Measurements from ENCODE around the gene RPL7A. TPM values are rescaled to one million over a fixed set of nuclear protein-coding genes. Genes with fewer than 3 reads are reported as not detected.
A peak's percentile ranks its signal among the peaks of the same experiment; 100 is the strongest.

The RPL7A gene
- total and polyA plus RNA-seq, 4 donors, result 1,304 to 3,584 (median 2,046) TPM

GRCh38 chr9:133356391-133357091 lies 8.5 kb downstream of the RPL7A start, which contains the start of the genes SURF1 and SURF2:
Gene SURF1, minus strand, starts transcription at chr9:133356487. Its CDS starts 34 bp downstream, at chr9:133356453.
Gene SURF2, plus strand, starts transcription at chr9:133356550. Its CDS starts 43 bp downstream, at chr9:133356593.
- intact Hi-C loops (cut with DNase I), result loop anchor here (5.0 to 10.0 kb wide), 2 partner anchors 58 to 61 kb away; partner anchors contain the start of gene REXO4 (in 2 of the 2)
- ATAC-seq (ENCODE audit: low FRiP score) (peak; percentile 92), DNase-seq (peak; percentile 93 to 96)
- Histone ChIP-seq H3K4me3 (ENCODE audit: low read length in 2 of 2) (peak within 1 kb of the TSS; percentile 88 to 92), H3K27me3 (ENCODE audit: control insufficient read depth in 1 of 2, insufficient read depth in 2 of 2, low read length in 1 of 2) (no peaks in the 10 kb centered on the region), H3K27ac (ENCODE audit: low read depth in 1 of 2, low read length in 2 of 2) (peak within 1 kb of the TSS in 1 of 2 donors; percentile 42), H3K9me3 (ENCODE audit: control insufficient read depth, low read length) (no peaks in the 10 kb centered on the region), H3K36me3 (ENCODE audit: control insufficient read depth in 1 of 2, insufficient read depth in 2 of 2, low read length in 1 of 2) (peaks cover 0 to 4% of the 10 kb centered on the region in 2 donors), H3K4me1 (ENCODE audit: control insufficient read depth in 1 of 2, insufficient read depth in 2 of 2, low read length in 2 of 2) (no peaks in the 10 kb centered on the region)
- 1% methylated on average over 52 to 78 of the region's 78 CpGs for WGBS, 2 donors

DNA sequence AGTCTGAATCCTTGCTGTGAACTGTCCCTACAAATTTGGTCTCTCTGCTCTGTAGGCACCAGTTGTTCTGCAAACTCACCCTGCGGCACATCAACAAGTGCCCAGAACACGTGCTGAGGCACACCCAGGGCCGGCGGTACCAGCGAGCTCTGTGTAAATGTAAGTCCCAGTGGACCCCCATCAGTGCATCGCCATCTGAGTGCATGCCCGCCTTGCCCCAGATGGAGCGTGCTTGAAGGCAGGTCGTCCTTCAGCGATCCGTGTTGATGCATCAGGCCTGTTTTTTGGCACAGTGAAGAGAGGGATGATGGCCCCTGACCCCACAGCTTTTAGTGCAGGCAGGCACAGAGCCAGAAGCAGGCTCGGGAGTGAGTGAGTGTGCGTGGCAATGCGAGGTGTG lies 9.6 kb downstream of the RPL7A start:
- ATAC-seq (ENCODE audit: low FRiP score) (no peak), DNase-seq (no peak)
- Histone ChIP-seq H3K4me1 (ENCODE audit: control insufficient read depth in 1 of 2, insufficient read depth in 2 of 2, low read length in 2 of 2) (no peaks in the 10 kb centered on the region), H3K27ac (ENCODE audit: low read depth in 1 of 2, low read length in 2 of 2) (no peak overlapping the region), H3K4me3 (ENCODE audit: low read length in 2 of 2) (no peak overlapping the region), H3K27me3 (ENCODE audit: control insufficient read depth in 1 of 2, insufficient read depth in 2 of 2, low read length in 1 of 2) (no peaks in the 10 kb centered on the region), H3K9me3 (ENCODE audit: control insufficient read depth, low read length) (no peaks in the 10 kb centered on the region), H3K36me3 (ENCODE audit: control insufficient read depth in 1 of 2, insufficient read depth in 2 of 2, low read length in 1 of 2) (no peaks in the 10 kb centered on the region)
- 83% methylated on average over 14 of the region's 14 CpGs for WGBS, 2 donors
- intact Hi-C loops (cut with DNase I), result loop anchor here (5.0 to 10.0 kb wide), 2 partner anchors 57 to 60 kb away; partner anchors contain the start of gene REXO4 (in 2 of the 2)

DNA sequence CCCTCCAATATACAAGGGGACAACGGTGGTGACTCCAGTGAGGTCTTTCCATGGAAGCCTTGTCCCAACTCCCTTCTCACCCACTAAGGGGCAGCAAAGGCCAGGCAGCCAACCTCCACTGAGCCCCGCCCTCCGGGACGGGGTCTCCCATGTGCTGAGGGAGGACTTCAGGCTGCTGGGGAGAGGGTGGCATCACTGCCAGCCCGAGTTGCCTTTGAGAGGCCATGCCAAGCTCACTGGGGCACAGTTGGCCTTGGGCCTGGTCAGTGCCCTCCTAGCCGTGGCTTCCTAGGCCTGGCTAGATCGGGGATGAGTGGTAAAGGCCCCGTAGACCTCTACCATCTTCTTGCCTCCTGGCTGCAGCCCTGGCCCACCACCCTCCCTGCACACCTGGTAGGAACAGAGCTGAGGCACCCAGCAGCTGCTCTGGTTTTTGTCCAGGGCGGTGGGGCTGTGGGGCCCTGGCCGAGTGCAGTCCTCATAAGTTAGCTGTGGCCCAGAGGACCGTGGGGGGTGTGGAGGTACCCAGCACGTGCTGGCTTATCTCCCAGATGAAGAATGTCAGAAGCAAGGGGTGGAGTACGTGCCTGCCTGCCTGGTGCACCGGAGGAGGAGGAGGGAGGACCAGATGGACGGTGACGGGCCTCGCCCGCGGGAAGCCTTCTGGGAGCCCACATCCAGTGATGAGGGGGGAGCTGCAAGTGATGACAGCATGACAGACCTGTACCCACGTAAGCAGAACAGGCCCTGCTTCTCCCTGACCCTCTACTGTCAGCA lies 11.6 kb downstream of the RPL7A start:
- H3K27ac ChIP-seq (ENCODE audit: low read depth in 1 of 2, low read length in 2 of 2), result no peak overlapping the region
- H3K36me3 ChIP-seq (ENCODE audit: control insufficient read depth in 1 of 2, insufficient read depth in 2 of 2, low read length in 1 of 2), result peaks cover 0 to 5% of the 10 kb centered on the region in 2 donors
- H3K4me3 ChIP-seq (ENCODE audit: low read length in 2 of 2), result no peak overlapping the region
- 49 to 52% methylated on average over 19 to 20 of the region's 20 CpGs for WGBS, 2 donors
- no peaks in the 10 kb centered on the region for H3K4me1 ChIP-seq (ENCODE audit: control insufficient read depth in 1 of 2, insufficient read depth in 2 of 2, low read length in 2 of 2)
- intact Hi-C loops (cut with DNase I), result loop anchor here (5.0 to 10.0 kb wide), 2 partner anchors 55 to 58 kb away; partner anchors contain the start of gene REXO4 (in 2 of the 2)
- DNase-seq, result no peak
- no peaks in the 10 kb centered on the region for H3K27me3 ChIP-seq (ENCODE audit: control insufficient read depth in 1 of 2, insufficient read depth in 2 of 2, low read length in 1 of 2)
- H3K9me3 ChIP-seq (ENCODE audit: control insufficient read depth, low read length), result no peaks in the 10 kb centered on the region
- no peak for ATAC-seq (ENCODE audit: low FRiP score)

GRCh38 chr9:133360400-133361393 lies 12.7 kb downstream of the RPL7A start:
- H3K27ac ChIP-seq (ENCODE audit: low read depth in 1 of 2, low read length in 2 of 2), result no peak overlapping the region
- no peaks in the 10 kb centered on the region for H3K27me3 ChIP-seq (ENCODE audit: control insufficient read depth in 1 of 2, insufficient read depth in 2 of 2, low read length in 1 of 2)
- no peak overlapping the region for H3K4me3 ChIP-seq (ENCODE audit: low read length in 2 of 2)
- WGBS, 2 donors, result 77 to 78% methylated on average over 21 of the region's 21 CpGs
- intact Hi-C loops (cut with DNase I), result no loop called here
- H3K9me3 ChIP-seq (ENCODE audit: control insufficient read depth, low read length), result no peaks in the 10 kb centered on the region
- DNase-seq (no peak), ATAC-seq (ENCODE audit: low FRiP score) (no peak)
- peaks cover 0 to 9% of the 10 kb centered on the region in 2 donors for H3K36me3 ChIP-seq (ENCODE audit: control insufficient read depth in 1 of 2, insufficient read depth in 2 of 2, low read length in 1 of 2)
- H3K4me1 ChIP-seq (ENCODE audit: control insufficient read depth in 1 of 2, insufficient read depth in 2 of 2, low read length in 2 of 2), result no peaks in the 10 kb centered on the region

DNA sequence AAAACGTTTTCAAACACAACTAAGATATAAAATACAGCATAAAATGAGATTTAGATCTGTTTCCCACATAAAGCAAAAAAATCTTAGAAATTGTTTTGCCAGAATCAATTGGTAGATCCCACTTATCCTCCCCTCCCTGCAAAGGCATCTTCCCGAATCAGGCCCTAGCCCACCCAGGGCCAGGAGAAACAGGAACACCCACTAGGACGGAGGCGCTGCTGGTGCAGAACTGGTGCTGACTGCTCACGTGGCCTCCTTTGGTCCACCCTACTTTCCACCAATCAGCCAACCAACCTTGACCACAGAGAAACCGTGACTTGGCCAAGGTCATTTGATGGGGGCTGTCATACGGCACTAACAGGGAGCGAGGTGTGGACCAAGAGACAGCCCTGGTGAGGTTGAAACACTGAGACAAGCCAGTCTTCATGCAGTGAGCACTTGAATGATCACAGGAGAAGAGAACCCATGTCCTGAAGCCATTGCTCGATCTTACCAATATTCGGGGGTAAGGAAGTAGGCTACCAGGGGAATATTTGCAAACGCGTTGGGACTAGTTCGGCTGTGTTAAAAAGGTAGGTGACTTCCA lies 13.6 kb downstream of the RPL7A start:
- H3K27me3 ChIP-seq (ENCODE audit: control insufficient read depth in 1 of 2, insufficient read depth in 2 of 2, low read length in 1 of 2), result no peaks in the 10 kb centered on the region
- DNase-seq (no peak), ATAC-seq (ENCODE audit: low FRiP score) (no peak)
- 75 to 77% methylated on average over 13 of the region's 13 CpGs for WGBS, 2 donors
- no peak overlapping the region for H3K4me3 ChIP-seq (ENCODE audit: low read length in 2 of 2)
- H3K4me1 ChIP-seq (ENCODE audit: control insufficient read depth in 1 of 2, insufficient read depth in 2 of 2, low read length in 2 of 2), result no peaks in the 10 kb centered on the region
- peaks cover 0 to 10% of the 10 kb centered on the region in 2 donors for H3K36me3 ChIP-seq (ENCODE audit: control insufficient read depth in 1 of 2, insufficient read depth in 2 of 2, low read length in 1 of 2)
- intact Hi-C loops (cut with DNase I), result no loop called here
- H3K9me3 ChIP-seq (ENCODE audit: control insufficient read depth, low read length), result no peaks in the 10 kb centered on the region
- no peak overlapping the region for H3K27ac ChIP-seq (ENCODE audit: low read depth in 1 of 2, low read length in 2 of 2)

DNA sequence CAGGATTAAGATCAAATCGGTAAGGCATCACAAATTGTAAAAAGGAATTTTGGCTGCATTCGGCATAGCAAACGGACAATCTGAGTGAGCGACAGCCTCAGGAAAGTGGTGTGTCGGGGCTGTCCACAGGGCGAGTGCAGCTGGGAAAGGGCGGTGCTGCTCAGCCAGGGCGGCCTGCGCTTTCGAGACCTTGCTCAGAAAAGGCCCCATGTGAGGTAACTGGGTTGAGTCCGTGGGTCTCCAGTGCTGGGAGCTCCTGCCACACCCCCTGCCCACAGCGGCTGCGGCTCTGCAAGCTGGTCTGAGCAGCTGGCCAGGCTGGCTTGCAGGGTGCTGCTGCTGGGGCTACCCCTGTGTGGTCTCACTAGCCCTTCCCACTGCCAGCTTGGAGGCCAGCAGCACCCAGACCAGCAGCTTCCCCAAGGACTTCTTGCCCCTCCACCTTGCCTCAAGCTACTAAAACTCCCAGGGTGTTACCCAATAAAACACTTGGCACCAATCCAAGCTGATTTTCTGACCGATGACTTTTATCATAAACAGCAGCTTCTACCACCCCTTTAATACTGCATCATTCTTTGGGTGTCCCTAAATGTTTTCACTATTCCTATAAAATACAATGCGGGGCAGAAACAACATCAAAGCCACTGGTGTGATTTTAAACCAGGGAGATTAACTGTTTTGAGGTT lies 14.5 kb downstream of the RPL7A start:
- no peaks in the 10 kb centered on the region for H3K9me3 ChIP-seq (ENCODE audit: control insufficient read depth, low read length)
- no peak for DNase-seq
- peaks cover 0 to 10% of the 10 kb centered on the region in 2 donors for H3K36me3 ChIP-seq (ENCODE audit: control insufficient read depth in 1 of 2, insufficient read depth in 2 of 2, low read length in 1 of 2)
- H3K27ac ChIP-seq (ENCODE audit: low read depth in 1 of 2, low read length in 2 of 2), result no peak overlapping the region
- 89% methylated on average over 15 of the region's 15 CpGs for WGBS, 2 donors
- intact Hi-C loops (cut with DNase I), result no loop called here
- H3K4me3 ChIP-seq (ENCODE audit: low read length in 2 of 2), result no peak overlapping the region
- ATAC-seq (ENCODE audit: low FRiP score), result no peak
- H3K27me3 ChIP-seq (ENCODE audit: control insufficient read depth in 1 of 2, insufficient read depth in 2 of 2, low read length in 1 of 2), result no peaks in the 10 kb centered on the region
- no peaks in the 10 kb centered on the region for H3K4me1 ChIP-seq (ENCODE audit: control insufficient read depth in 1 of 2, insufficient read depth in 2 of 2, low read length in 2 of 2)

DNA sequence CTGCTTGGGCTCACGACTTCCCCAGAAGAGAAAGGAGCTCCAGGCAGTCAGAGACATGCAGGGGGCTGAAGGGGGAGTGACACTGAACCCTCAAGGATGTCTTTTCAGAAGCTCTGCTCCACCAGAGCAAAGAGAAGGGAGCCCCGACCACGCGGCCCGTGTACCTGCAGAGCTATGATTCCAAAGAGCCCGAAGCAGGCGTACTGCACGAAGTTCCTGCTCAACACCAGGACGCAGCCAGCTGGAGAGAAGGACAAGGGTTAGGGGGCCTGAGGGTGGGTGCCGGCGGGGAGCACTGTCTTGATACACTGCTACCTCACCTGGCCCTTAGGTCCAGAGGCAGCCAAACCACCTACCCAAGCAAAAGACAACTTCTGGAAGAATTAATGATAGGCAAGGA lies 18.4 kb downstream of the RPL7A start:
- WGBS, 2 donors, result 86 to 88% methylated on average over 11 of the region's 11 CpGs
- Histone ChIP-seq H3K27ac (ENCODE audit: low read depth in 1 of 2, low read length in 2 of 2) (no peak overlapping the region), H3K4me3 (ENCODE audit: low read length in 2 of 2) (no peak overlapping the region), H3K27me3 (ENCODE audit: control insufficient read depth in 1 of 2, insufficient read depth in 2 of 2, low read length in 1 of 2) (no peaks in the 10 kb centered on the region), H3K36me3 (ENCODE audit: control insufficient read depth in 1 of 2, insufficient read depth in 2 of 2, low read length in 1 of 2) (peaks cover 0 to 10% of the 10 kb centered on the region in 2 donors), H3K9me3 (ENCODE audit: control insufficient read depth, low read length) (no peaks in the 10 kb centered on the region), H3K4me1 (ENCODE audit: control insufficient read depth in 1 of 2, insufficient read depth in 2 of 2, low read length in 2 of 2) (no peaks in the 10 kb centered on the region)
- intact Hi-C loops (cut with DNase I), result no loop called here
- DNase-seq (no peak), ATAC-seq (ENCODE audit: low FRiP score) (no peak)
